ENCODE data around the gene DNAH3. TPM values are rescaled to one million over a fixed set of nuclear protein-coding genes. Genes with fewer than 3 reads are reported as not detected.

DNAH3 gene
- total RNA-seq, 2 donors from 2014 or later = 0.02 TPM; not detected in 1

DNA sequence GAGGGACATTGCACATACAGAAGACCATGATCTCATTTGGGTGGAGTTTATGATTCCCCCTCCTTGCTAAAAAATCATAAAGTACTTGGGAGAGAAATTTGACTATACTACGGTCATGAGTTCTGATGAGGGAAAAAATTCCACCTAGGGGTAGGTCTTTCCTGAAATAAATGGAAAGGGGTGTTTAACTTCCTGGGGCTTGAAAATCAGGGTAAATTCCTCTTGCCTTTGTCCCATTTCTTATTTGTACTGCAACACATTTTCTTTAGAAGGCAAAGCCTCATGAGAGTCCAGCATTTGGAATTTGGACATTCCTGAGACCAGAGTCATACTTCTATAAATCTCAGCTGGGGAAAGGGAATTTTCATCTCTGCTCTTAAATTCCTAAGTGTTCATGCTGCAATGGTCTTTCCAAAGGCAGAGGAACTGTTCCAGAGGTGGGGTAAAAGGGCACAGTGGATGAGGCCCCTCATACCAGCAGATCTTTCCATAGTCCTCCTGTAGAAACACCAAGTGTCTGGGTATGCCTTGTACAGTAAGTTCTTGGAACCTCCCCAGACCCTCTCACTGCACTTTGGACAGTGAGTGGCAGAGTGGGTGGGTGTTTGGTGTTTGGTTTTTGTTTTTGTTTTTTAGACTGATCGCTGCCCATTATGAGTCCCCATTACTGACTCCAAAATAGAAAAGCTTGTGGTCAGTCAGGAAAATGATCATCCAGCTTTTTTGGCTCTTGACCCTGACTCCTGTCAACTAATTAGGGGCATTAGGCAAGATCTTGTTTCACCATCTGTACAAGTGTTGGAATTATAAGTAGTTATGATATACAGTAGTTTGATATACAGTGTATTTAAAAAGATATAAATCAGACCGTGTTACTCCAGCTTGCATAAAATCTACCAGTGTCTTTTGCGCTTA lies 244.0 kb downstream of the DNAH3 start:
- Mint-ChIP-seq H3K36me3 (ENCODE audit: insufficient read depth in 2 of 2) (peaks cover under 1 to 11% of the 10 kb centered on the region in 2 donors), H3K4me3 (no peak overlapping the region), H3K27me3 (ENCODE audit: low read depth) (no peaks in the 10 kb centered on the region), H3K9me3 (no peaks in the 10 kb centered on the region), H3K4me1 (ENCODE audit: low read depth) (peaks cover 75% of the 10 kb centered on the region), H3K27ac (no peak overlapping the region)
- DNase-seq (no peak), ATAC-seq (replicated peaks in 1 of 2) (no peak)

DNA sequence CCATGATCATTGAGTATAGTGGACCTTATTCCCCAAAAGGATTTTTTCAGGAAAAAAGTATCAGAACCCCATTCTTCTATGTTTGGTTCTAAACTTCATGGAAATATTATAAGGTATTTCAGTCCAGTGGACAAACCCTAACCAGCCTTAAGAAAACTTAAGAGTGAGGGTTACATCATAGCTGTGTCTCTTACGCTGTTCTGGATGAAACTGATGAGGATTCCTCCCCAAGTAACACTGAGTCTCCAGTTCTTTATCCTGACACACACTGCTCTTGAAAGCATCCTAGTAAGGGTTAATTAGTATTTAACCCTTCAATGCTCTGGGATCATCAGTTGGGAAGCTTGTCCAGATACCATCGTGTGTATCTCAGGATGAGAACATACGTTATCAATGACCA lies 245.1 kb downstream of the DNAH3 start:
- Mint-ChIP-seq H3K36me3 (ENCODE audit: insufficient read depth in 2 of 2) (peaks cover 7 to 19% of the 10 kb centered on the region in 2 donors), H3K27ac (no peak overlapping the region), H3K4me1 (ENCODE audit: low read depth) (peaks cover 72% of the 10 kb centered on the region), H3K9me3 (no peaks in the 10 kb centered on the region), H3K27me3 (ENCODE audit: low read depth) (no peaks in the 10 kb centered on the region), H3K4me3 (no peak overlapping the region)
- ATAC-seq (replicated peaks in 1 of 2) = no peak
- no peak for DNase-seq

DNA sequence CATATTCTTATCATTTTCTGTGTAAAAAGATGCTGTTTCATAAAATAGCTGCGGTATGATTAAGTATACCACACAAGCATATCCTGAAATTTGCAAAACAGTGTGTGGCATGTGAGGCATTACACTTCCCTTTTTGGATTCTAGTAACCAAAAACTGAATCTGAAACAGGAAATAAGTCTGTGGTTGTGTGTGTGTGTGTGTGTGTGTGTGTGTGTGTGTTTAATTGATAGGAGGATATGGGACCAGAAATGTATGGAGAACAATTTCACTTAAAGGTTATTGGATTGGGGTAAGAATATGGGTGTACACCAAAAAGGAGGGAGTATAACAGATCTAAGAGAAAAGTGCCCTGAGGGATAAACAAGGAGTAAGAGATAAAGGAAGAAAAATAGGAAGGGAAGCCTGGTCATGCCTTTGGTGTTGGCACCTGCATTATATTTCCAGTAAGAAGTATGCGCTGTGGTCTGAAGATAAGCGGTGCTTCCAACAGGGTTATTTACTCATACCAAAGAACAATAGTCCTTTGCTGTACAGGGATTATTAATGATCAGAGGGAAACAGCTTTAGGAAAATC lies 246.1 kb downstream of the DNAH3 start:
- H3K4me3 Mint-ChIP-seq = peak overlapping the region in 1 of 2 donors; percentile 77
- H3K36me3 Mint-ChIP-seq (ENCODE audit: insufficient read depth in 2 of 2) = peaks cover 10 to 22% of the 10 kb centered on the region in 2 donors
- no peaks in the 10 kb centered on the region for H3K27me3 Mint-ChIP-seq (ENCODE audit: low read depth)
- DNase-seq (no peak), ATAC-seq (replicated peaks in 1 of 2) (no peak)
- peaks cover 62% of the 10 kb centered on the region for H3K4me1 Mint-ChIP-seq (ENCODE audit: low read depth)
- no peaks in the 10 kb centered on the region for H3K9me3 Mint-ChIP-seq
- peak overlapping the region; percentile 60 for H3K27ac Mint-ChIP-seq

DNA sequence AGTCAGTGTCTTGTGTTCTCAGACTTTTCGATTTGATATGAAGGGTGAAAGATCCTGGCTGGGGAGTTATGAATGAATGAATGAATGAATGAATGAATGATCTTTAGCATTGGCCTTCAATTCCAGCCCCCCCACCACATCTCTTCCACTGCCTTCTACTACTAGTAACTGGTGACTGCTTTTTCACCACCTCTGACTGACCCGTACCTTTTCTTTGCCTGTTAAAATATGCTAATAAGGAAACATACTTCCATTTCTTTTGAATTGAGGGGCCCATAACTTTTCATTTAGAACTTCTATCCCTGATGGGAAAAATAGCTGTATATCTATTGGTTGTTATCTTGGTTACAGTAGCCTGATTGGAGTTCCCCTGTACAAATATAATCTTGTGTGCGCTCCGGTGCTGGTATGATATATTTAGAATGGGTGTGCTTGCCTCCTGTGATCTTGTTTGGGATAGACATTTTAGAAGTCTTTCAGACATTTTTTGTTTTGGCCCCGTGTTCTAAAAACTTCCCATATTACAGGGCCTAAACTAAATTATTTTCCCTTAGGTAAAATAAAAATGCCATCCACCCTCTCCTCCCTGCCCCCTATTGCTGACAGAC lies 246.6 kb downstream of the DNAH3 start:
- H3K27ac Mint-ChIP-seq = peak overlapping the region; percentile 34
- no peaks in the 10 kb centered on the region for H3K9me3 Mint-ChIP-seq
- H3K27me3 Mint-ChIP-seq (ENCODE audit: low read depth) = no peaks in the 10 kb centered on the region
- peaks cover 63% of the 10 kb centered on the region for H3K4me1 Mint-ChIP-seq (ENCODE audit: low read depth)
- peaks cover 10 to 22% of the 10 kb centered on the region in 2 donors for H3K36me3 Mint-ChIP-seq (ENCODE audit: insufficient read depth in 2 of 2)
- no peak for ATAC-seq (replicated peaks in 1 of 2)
- H3K4me3 Mint-ChIP-seq = peak overlapping the region; percentile 27 to 77
- DNase-seq = no peak

DNA sequence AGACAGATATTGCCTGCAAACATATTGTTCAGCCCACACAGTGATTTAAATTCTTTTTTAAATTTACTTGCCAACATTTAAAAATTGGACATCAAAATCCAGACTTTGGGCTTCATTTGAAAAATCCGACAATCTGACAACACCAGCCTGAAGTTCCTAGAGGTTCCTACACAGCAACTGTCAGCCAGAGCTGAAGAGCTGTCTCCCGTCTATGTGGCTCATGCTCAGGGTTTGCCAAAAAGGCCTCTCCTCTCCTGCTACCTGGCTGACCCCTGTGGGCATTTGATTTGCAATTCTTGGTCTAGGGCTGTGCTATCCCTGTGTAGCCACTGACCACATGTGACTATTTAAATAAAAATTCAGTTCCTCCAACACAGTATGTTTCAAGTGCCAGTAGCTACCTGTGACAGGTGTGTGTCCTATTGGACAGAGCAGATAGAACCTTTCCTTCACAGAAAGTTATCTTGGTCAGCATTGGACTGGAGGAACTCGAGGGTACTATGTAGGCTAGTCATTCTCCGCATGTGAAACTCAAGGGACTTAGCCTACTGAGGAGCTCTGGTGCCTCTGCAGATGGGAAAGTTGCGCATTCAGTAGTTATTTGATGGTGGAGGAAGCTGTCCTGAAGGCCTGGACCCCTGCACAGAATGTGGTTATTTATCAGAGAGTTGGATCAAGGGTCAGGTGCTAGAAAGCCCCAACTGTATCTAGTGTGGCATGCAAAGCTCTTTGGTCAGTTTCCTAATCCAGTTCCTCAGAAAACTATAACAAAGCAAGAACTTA lies 247.3 kb downstream of the DNAH3 start:
- no peaks in the 10 kb centered on the region for H3K9me3 Mint-ChIP-seq

DNA sequence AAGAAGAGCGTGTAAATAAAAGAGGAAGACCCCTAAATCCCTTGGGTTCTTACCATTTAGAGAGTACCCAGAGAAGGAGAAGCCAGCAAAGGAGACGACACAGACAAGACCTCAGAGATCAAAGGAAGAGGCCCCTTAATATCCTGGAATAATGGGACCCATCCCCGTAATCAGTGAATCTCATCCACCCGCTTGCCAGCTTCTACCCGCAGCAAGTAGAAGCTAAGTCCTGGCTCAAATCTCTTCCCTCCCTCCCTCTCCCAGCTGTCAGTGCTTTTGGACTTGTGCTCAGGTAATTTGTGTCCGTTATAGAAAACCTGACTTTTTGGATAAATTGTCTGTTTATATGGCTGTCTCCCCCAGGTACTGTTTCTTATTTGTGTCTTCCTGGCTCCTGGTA lies 248.2 kb downstream of the DNAH3 start:
- Mint-ChIP-seq H3K4me1 (ENCODE audit: low read depth) (peaks cover 72% of the 10 kb centered on the region), H3K27ac (peak overlapping the region; percentile 96), H3K9me3 (no peaks in the 10 kb centered on the region), H3K27me3 (ENCODE audit: low read depth) (no peaks in the 10 kb centered on the region), H3K4me3 (peak overlapping the region; percentile 87 to 90), H3K36me3 (ENCODE audit: insufficient read depth in 2 of 2) (peaks cover 10 to 19% of the 10 kb centered on the region in 2 donors)
- no peak for ATAC-seq (replicated peaks in 1 of 2)
- DNase-seq = no peak

More for the DNA sequence above, 247.3 kb downstream of the DNAH3 start:
- Mint-ChIP-seq H3K4me3 (peak overlapping the region; percentile 29 to 77), H3K27ac (peak overlapping the region; percentile 8), H3K36me3 (ENCODE audit: insufficient read depth in 2 of 2) (peaks cover 10 to 22% of the 10 kb centered on the region in 2 donors), H3K27me3 (ENCODE audit: low read depth) (no peaks in the 10 kb centered on the region), H3K4me1 (ENCODE audit: low read depth) (peaks cover 70% of the 10 kb centered on the region)
- DNase-seq (no peak), ATAC-seq (replicated peaks in 1 of 2) (no peak)

DNA sequence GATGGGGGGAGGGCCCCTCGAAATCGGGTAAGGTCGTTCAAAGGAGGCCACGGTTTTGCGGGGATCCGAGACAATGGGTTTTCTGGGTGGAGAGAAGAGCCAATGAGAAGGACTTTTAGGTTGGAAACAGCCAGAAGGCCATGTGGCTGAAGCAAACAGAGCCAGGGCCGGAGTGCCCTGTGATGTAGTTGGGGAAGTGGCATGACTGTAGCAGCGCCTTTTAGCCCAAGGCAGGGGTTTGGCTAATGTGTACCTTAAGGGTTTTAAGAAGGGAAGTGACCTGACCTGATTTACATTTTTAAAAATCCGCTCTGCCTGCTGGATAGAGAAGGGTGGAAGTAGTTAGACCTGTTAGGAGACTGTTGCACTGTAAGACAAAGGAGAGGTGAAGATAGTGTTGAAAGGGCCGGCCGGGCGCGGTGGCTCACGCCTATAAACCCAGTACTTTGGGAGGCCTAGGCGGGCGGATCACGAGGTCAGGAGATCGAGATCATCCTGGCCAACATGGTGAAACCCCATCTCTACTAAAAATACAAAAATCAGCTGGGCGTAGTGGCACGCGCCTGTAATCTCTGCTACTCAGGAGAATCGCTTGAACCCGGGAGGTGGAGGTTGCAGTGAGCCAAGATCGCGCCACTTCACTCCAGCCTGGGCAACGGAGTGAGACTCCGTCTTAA lies 249.1 kb downstream of the DNAH3 start:
- Mint-ChIP-seq H3K4me1 (ENCODE audit: low read depth) (peaks cover 71% of the 10 kb centered on the region), H3K27me3 (ENCODE audit: low read depth) (no peaks in the 10 kb centered on the region), H3K4me3 (peak overlapping the region; percentile 87 to 90), H3K36me3 (ENCODE audit: insufficient read depth in 2 of 2) (peaks cover 10 to 19% of the 10 kb centered on the region in 2 donors), H3K9me3 (no peaks in the 10 kb centered on the region), H3K27ac (peak overlapping the region; percentile 96)
- peak; percentile 12 to 18 for DNase-seq
- no peak for ATAC-seq (replicated peaks in 1 of 2)

DNA sequence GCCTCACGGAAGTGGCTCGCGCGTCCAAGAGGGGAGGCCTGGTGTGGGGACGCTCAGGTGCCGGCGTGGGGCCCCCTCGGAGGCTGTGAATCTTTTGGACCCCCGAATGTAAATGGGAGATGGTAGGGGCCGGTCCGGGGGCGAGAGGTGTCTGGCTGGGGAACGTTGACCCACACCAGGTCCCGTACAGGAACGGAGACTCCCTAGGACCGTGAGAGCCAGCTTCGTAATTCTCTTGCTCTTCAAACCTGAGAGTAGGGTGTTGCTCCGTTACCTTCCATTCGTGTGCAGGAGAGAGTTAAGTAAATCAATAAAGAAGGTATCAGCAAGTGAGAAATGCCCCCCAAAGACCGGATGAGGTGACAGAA lies 249.6 kb downstream of the DNAH3 start:
- ATAC-seq (replicated peaks in 1 of 2) (peak in 1 of 2 donors; percentile 2), DNase-seq (no peak)
- Mint-ChIP-seq H3K27ac (peak overlapping the region; percentile 96), H3K36me3 (ENCODE audit: insufficient read depth in 2 of 2) (peaks cover 10 to 19% of the 10 kb centered on the region in 2 donors), H3K4me1 (ENCODE audit: low read depth) (peaks cover 69% of the 10 kb centered on the region), H3K9me3 (no peaks in the 10 kb centered on the region), H3K27me3 (ENCODE audit: low read depth) (no peaks in the 10 kb centered on the region), H3K4me3 (peak overlapping the region; percentile 87 to 90)

DNA sequence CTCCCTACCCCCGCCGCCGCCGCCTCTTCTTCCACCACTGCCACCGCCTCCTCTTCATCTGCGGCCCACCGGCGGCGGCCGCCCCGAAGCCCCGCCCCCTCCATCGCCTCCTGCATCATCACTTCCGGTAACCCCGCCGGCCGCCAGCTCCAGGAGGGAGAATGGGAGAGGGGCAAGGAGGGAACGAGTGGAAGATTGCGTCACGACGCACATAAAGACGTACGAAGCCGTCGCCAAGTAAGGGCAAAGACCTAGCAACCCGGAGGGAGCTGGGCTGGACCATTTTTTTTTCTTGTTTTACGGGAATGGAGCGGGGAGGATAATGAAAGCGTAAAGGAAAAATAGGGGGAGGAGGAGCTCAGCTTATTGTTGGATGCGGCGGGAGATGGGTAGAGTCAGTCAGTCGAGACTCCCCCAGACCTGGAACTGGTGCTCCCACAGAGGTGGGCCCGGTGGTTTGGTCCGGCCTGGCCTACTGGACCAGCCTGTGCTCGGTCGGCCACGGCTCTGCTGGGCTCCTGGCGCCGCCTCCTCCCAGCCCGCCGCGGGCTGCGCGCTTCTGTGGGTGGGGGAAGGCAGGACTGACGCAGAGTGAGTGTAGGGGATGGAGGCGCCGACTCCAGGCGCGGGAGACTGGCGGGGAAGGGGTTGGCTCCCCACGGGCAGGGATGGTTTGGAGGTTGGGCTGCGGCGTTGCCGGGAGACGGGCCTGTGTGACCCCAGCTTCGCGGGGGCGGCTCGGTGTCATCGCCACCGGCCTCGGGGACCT lies 250.2 kb downstream of the DNAH3 start, which contains the start of the genes DCUN1D3 and LYRM1:
TSS of gene DCUN1D3 (minus strand) at position 60 of the 769 bp plus-strand sequence. CDS start 37,820 bp downstream, outside the sequence.
TSS of gene LYRM1 (plus strand) at position 473 of the 769 bp plus-strand sequence. CDS start 14,785 bp downstream, outside the sequence.
- Mint-ChIP-seq H3K4me1 (ENCODE audit: low read depth) (peaks cover 66% of the 10 kb centered on the region), H3K9me3 (no peaks in the 10 kb centered on the region), H3K36me3 (ENCODE audit: insufficient read depth in 2 of 2) (peaks cover 11 to 19% of the 10 kb centered on the region in 2 donors), H3K27ac (peak within 1 kb of the TSS; percentile 96), H3K4me3 (peak within 1 kb of the TSS; percentile 87 to 90), H3K27me3 (ENCODE audit: low read depth) (no peaks in the 10 kb centered on the region)
- ATAC-seq (replicated peaks in 1 of 2) (peak; percentile 86 to 89), DNase-seq (peak; percentile 85 to 89)

DNA sequence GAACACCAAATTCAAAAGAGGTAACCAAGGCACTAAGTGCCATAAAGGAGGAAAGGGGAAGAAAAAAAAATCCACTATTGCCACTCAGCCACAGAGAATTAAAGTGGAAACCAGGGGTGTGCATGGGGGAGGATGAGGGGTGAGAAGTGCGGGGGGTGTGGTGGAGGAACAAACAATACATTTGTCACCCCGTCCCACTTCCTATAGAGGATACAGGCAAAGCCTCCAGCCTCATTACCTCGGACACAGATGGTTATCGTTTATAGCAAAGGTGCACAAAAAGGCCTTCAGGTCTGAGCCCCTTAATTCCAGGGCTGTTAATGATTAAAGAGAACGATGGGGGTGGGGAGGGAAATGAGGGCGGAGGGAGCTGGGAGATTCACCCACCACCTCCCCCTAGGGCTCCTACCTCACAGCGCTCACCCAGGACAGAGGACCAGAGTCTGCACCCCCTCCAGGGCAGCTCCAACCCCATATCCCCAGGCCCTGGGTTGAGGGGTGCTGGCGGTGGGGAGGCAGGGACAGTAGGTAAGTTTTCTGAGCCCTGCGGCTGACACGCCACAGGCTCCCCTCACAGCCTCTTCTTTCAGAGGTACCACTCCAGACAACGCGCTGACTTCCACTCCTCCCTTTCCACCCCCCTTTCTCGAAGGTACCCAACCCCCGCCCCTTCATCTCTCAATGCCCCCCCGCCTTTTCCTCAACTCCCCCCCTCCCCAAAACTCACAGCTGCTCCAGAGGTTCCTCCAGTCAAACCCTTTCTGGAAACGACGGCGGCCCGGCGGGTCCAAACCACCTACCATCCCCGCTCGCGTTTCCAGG lies 251.0 kb downstream of the DNAH3 start:
- DNase-seq (peak; percentile 7 to 25), ATAC-seq (replicated peaks in 1 of 2) (no peak)
- H3K27me3 Mint-ChIP-seq (ENCODE audit: low read depth) = no peaks in the 10 kb centered on the region
- peaks cover 12 to 21% of the 10 kb centered on the region in 2 donors for H3K36me3 Mint-ChIP-seq (ENCODE audit: insufficient read depth in 2 of 2)
- no peaks in the 10 kb centered on the region for H3K9me3 Mint-ChIP-seq
- peak overlapping the region; percentile 87 to 90 for H3K4me3 Mint-ChIP-seq
- H3K27ac Mint-ChIP-seq = peak overlapping the region; percentile 96
- H3K4me1 Mint-ChIP-seq (ENCODE audit: low read depth) = peaks cover 61% of the 10 kb centered on the region

DNA sequence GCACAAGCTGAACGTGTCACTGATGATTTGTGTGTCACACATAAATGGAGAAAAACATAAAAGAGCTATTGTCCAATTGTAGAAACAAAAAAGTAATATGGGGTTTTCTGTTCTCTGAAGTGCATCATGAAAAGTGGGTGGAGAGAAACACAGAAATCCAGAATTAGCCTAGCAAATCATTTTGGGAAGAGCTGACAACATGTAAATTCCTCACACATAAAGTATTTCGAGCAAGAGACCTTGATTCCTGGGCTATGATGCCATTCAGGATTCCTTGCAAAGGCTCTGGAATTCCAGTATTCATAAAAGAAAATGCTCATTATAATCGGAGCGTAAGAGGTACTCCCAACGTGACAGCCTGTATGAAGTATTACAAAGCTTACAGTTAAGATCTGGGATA lies 251.6 kb downstream of the DNAH3 start:
- H3K4me1 Mint-ChIP-seq (ENCODE audit: low read depth) = peaks cover 55% of the 10 kb centered on the region
- DNase-seq = no peak
- H3K4me3 Mint-ChIP-seq = peak overlapping the region; percentile 87 to 90
- H3K36me3 Mint-ChIP-seq (ENCODE audit: insufficient read depth in 2 of 2) = peaks cover 12 to 21% of the 10 kb centered on the region in 2 donors
- no peaks in the 10 kb centered on the region for H3K27me3 Mint-ChIP-seq (ENCODE audit: low read depth)
- peak overlapping the region; percentile 56 for H3K27ac Mint-ChIP-seq
- no peaks in the 10 kb centered on the region for H3K9me3 Mint-ChIP-seq
- no peak for ATAC-seq (replicated peaks in 1 of 2)
